ENCODE data around the gene UQCC2. TPM values are rescaled to one million over a fixed set of nuclear protein-coding genes. Genes with fewer than 3 reads are reported as not detected.

The UQCC2 gene
- total and polyA plus RNA-seq, 4 donors = 6.8 to 75.9 (median 22.4) TPM

GRCh38 chr6:33696548-33697518 lies 14.7 kb downstream of the UQCC2 start:
- Histone ChIP-seq H3K36me3 (ENCODE audit: control insufficient read depth in 4 of 4, insufficient read depth in 3 of 4, low read depth in 1 of 4, low read length in 3 of 4) (peaks cover 0 to 15% (median 5%) of the 10 kb centered on the region in 4 donors), H3K27me3 (ENCODE audit: control insufficient read depth in 4 of 4, insufficient read depth in 4 of 4, low read length in 3 of 4) (no peaks in the 10 kb centered on the region), H3K9ac (ENCODE audit: low read depth in 1 of 2, low read length in 2 of 2) (no peak overlapping the region), H3K9me3 (ENCODE audit: control insufficient read depth in 4 of 4, low read length in 3 of 4) (no peaks in the 10 kb centered on the region), H3K27ac (ENCODE audit: low read depth in 1 of 2, low read length in 2 of 2) (peak overlapping the region; percentile 13 to 37), H3K4me3 (ENCODE audit: low read depth in 1 of 3, low read length in 3 of 3) (no peak overlapping the region), H3K4me1 (ENCODE audit: control insufficient read depth in 4 of 4, insufficient read depth in 4 of 4, low read length in 3 of 4) (peaks cover 0 to 10% (median 0%) of the 10 kb centered on the region in 4 donors)
- 65% methylated on average over 15 of the region's 15 CpGs for WGBS
- peak in 1 of 2 donors; percentile 4 for TF ChIP-seq RAD21 (IDR thresholded peaks at IDR 0.05)
- peak; percentile 64 for TF ChIP-seq NR2F2 (IDR thresholded peaks at IDR 0.05)
- TF ChIP-seq ATF3 (IDR thresholded peaks at IDR 0.05) = no peak
- DNase-seq (ENCODE audit: low spot score) = no peak

GRCh38 chr6:33696076-33696475 lies 15.4 kb downstream of the UQCC2 start:
- Histone ChIP-seq H3K4me3 (ENCODE audit: low read depth in 1 of 3, low read length in 3 of 3) (no peak overlapping the region), H3K9me3 (ENCODE audit: control insufficient read depth in 4 of 4, low read length in 3 of 4) (no peaks in the 10 kb centered on the region), H3K27ac (ENCODE audit: low read depth in 1 of 2, low read length in 2 of 2) (no peak overlapping the region), H3K36me3 (ENCODE audit: control insufficient read depth in 4 of 4, insufficient read depth in 3 of 4, low read depth in 1 of 4, low read length in 3 of 4) (peaks cover 0 to 15% (median 5%) of the 10 kb centered on the region in 4 donors), H3K4me1 (ENCODE audit: control insufficient read depth in 4 of 4, insufficient read depth in 4 of 4, low read length in 3 of 4) (peaks cover 0 to 10% (median 0%) of the 10 kb centered on the region in 4 donors), H3K27me3 (ENCODE audit: control insufficient read depth in 4 of 4, insufficient read depth in 4 of 4, low read length in 3 of 4) (no peaks in the 10 kb centered on the region), H3K9ac (ENCODE audit: low read depth in 1 of 2, low read length in 2 of 2) (no peak overlapping the region)
- WGBS = 87% methylated on average over 10 of the region's 10 CpGs
- TF ChIP-seq EGR1 (IDR thresholded peaks at IDR 0.05; ENCODE audit: low read depth in 2 of 2) (no peak), HNF4A (conservative IDR thresholded peaks at IDR 0.05) (no peak), CTCF (IDR thresholded peaks at IDR 0.05; ENCODE audit: low read depth, low read length, missing input control) (no peak), JUND (IDR thresholded peaks at IDR 0.05) (no peak)
- DNase-seq (ENCODE audit: low spot score) = no peak

- Histone ChIP-seq H3K9me3 (ENCODE audit: control insufficient read depth in 4 of 4, low read length in 3 of 4) (no peaks in the 10 kb centered on the region), H3K4me3 (ENCODE audit: low read depth in 1 of 3, low read length in 3 of 3) (no peak overlapping the region), H3K27ac (ENCODE audit: low read depth in 1 of 2, low read length in 2 of 2) (no peak overlapping the region), H3K4me1 (ENCODE audit: control insufficient read depth in 4 of 4, insufficient read depth in 4 of 4, low read length in 3 of 4) (peaks cover 0 to 10% (median 0%) of the 10 kb centered on the region in 4 donors), H3K27me3 (ENCODE audit: control insufficient read depth in 4 of 4, insufficient read depth in 4 of 4, low read length in 3 of 4) (no peaks in the 10 kb centered on the region), H3K36me3 (ENCODE audit: control insufficient read depth in 4 of 4, insufficient read depth in 3 of 4, low read depth in 1 of 4, low read length in 3 of 4) (peaks cover 0 to 15% (median 5%) of the 10 kb centered on the region in 4 donors), H3K9ac (ENCODE audit: low read depth in 1 of 2, low read length in 2 of 2) (no peak overlapping the region)
- 89% methylated on average over 16 of the region's 16 CpGs for WGBS
- TF ChIP-seq JUND (IDR thresholded peaks at IDR 0.05) (no peak), YY1 (IDR thresholded peaks at IDR 0.05) (no peak), FOXA1 (IDR thresholded peaks at IDR 0.05) (no peak), ATF3 (IDR thresholded peaks at IDR 0.05) (no peak), TAF1 (conservative IDR thresholded peaks at IDR 0.05) (no peak), FOXA2 (IDR thresholded peaks at IDR 0.05) (no peak), HNF4A (conservative IDR thresholded peaks at IDR 0.05) (no peak), HNF4G (IDR thresholded peaks at IDR 0.05) (no peak), RAD21 (IDR thresholded peaks at IDR 0.05) (no peak), GABPA (IDR thresholded peaks at IDR 0.05 in 1 of 2, conservative IDR thresholded peaks at IDR 0.05 in 1 of 2) (no peak), SP1 (IDR thresholded peaks at IDR 0.05) (no peak), ZBTB33 (IDR thresholded peaks at IDR 0.05) (no peak), RXRA (IDR thresholded peaks at IDR 0.05) (no peak), REST (IDR thresholded peaks at IDR 0.05) (no peak)
- DNase-seq (ENCODE audit: low spot score) = no peak
Measured at GRCh38 chr6:33695451-33695887, 16.0 kb downstream of the UQCC2 start.

Data from liver (tissue), 9 donors.